ENCODE results near the gene TMEM132D. TPM values are rescaled to one million over a fixed set of nuclear protein-coding genes. Genes with fewer than 3 reads are reported as not detected.
"Not testable (repeated sequence)": the region's sequence is repeated elsewhere in the genome, so short reads cannot be mapped to it uniquely, and the experiment has no call there.

The TMEM132D gene
- total RNA-seq, 2 experiments from 2014 or later = not detected

- Histone ChIP-seq H3K9me2 (ENCODE audit: insufficient read depth, low read length) (no peaks in the 10 kb centered on the region), H3K9me3 (ENCODE audit: low read length) (no peaks in the 10 kb centered on the region), H3K27ac (ENCODE audit: low read depth, low read length, poor library complexity, severe bottlenecking) (no peak overlapping the region), H3K4me2 (ENCODE audit: low read length) (no peak overlapping the region), H2AFZ (ENCODE audit: low read length) (no peak overlapping the region), H3K79me2 (ENCODE audit: insufficient read depth, low read depth, low read length) (no peaks in the 10 kb centered on the region), H4K20me1 (ENCODE audit: insufficient read depth, low read length) (no peaks in the 10 kb centered on the region), H3K4me1 (ENCODE audit: insufficient read depth, low read length, poor library complexity, severe bottlenecking) (no peaks in the 10 kb centered on the region), H3K4me3 (ENCODE audit: low read depth, low read length, poor library complexity, severe bottlenecking) (no peak overlapping the region), H3K36me3 (ENCODE audit: insufficient read depth, low read length) (no peaks in the 10 kb centered on the region)
- TF ChIP-seq CTCF (conservative IDR thresholded peaks at IDR 0.05; ENCODE audit: low read length) = no peak
- no peak for TF ChIP-seq EZH2phosphoT487 (IDR thresholded peaks at IDR 0.05; ENCODE audit: borderline replicate concordance, low read depth, low read length)
- DNase-seq (ENCODE audit: low spot score) = no peak
- no TSS peak for BruUV-seq (replicated peaks)
- ChIA-PET CTCF (ENCODE audit: unreplicated experiment) (no interaction called here), POLR2A (no interaction called here)
- intact Hi-C loops (cut with micrococcal nuclease; ENCODE audit: unreplicated experiment) = no loop called here
Observed at GRCh38 chr12:129902371-129903091, 1.3 kb downstream of the TMEM132D start.

GRCh38 chr12:129901254-129901653 is 2.6 kb downstream of the TMEM132D start:
- POLR2A ChIA-PET = no interaction called here
- BruUV-seq (replicated peaks) = no TSS peak
- TF ChIP-seq EZH2phosphoT487 (IDR thresholded peaks at IDR 0.05; ENCODE audit: borderline replicate concordance, low read depth, low read length) = no peak
- TF ChIP-seq CTCF (conservative IDR thresholded peaks at IDR 0.05; ENCODE audit: low read length) = no peak

GRCh38 chr12:129900306-129900705 is 3.5 kb downstream of the TMEM132D start:
- H3K79me2 ChIP-seq (ENCODE audit: insufficient read depth, low read depth, low read length) = no peaks in the 10 kb centered on the region
- H3K36me3 ChIP-seq (ENCODE audit: insufficient read depth, low read length) = no peaks in the 10 kb centered on the region
- no peak overlapping the region for H3K4me3 ChIP-seq (ENCODE audit: low read depth, low read length, poor library complexity, severe bottlenecking)
- TF ChIP-seq CTCF (conservative IDR thresholded peaks at IDR 0.05; ENCODE audit: low read length) (no peak), EZH2phosphoT487 (IDR thresholded peaks at IDR 0.05; ENCODE audit: borderline replicate concordance, low read depth, low read length) (no peak)
- CTCF ChIA-PET (ENCODE audit: unreplicated experiment) = no interaction called here
- no peaks in the 10 kb centered on the region for H4K20me1 ChIP-seq (ENCODE audit: insufficient read depth, low read length)
- no peaks in the 10 kb centered on the region for H3K9me2 ChIP-seq (ENCODE audit: insufficient read depth, low read length)
- BruUV-seq (replicated peaks) = no TSS peak
- H3K27ac ChIP-seq (ENCODE audit: low read depth, low read length, poor library complexity, severe bottlenecking) = no peak overlapping the region
- intact Hi-C loops (cut with micrococcal nuclease; ENCODE audit: unreplicated experiment) = no loop called here
- H3K4me2 ChIP-seq (ENCODE audit: low read length) = no peak overlapping the region
- no peak overlapping the region for H2AFZ ChIP-seq (ENCODE audit: low read length)
- DNase-seq (ENCODE audit: low spot score) = no peak
- H3K4me1 ChIP-seq (ENCODE audit: insufficient read depth, low read length, poor library complexity, severe bottlenecking) = no peaks in the 10 kb centered on the region
- POLR2A ChIA-PET = no interaction called here
- no peaks in the 10 kb centered on the region for H3K9me3 ChIP-seq (ENCODE audit: low read length)

More at GRCh38 chr12:129901254-129901653, 2.6 kb downstream of the TMEM132D start:
- no peak for DNase-seq (ENCODE audit: low spot score)
- Histone ChIP-seq H2AFZ (ENCODE audit: low read length) (no peak overlapping the region), H3K79me2 (ENCODE audit: insufficient read depth, low read depth, low read length) (no peaks in the 10 kb centered on the region), H3K36me3 (ENCODE audit: insufficient read depth, low read length) (no peaks in the 10 kb centered on the region), H3K9me3 (ENCODE audit: low read length) (no peaks in the 10 kb centered on the region), H3K9me2 (ENCODE audit: insufficient read depth, low read length) (no peaks in the 10 kb centered on the region), H3K4me1 (ENCODE audit: insufficient read depth, low read length, poor library complexity, severe bottlenecking) (no peaks in the 10 kb centered on the region), H3K27ac (ENCODE audit: low read depth, low read length, poor library complexity, severe bottlenecking) (no peak overlapping the region), H3K4me2 (ENCODE audit: low read length) (no peak overlapping the region), H4K20me1 (ENCODE audit: insufficient read depth, low read length) (no peaks in the 10 kb centered on the region), H3K4me3 (ENCODE audit: low read depth, low read length, poor library complexity, severe bottlenecking) (no peak overlapping the region)
- intact Hi-C loops (cut with micrococcal nuclease; ENCODE audit: unreplicated experiment) = no loop called here
- CTCF ChIA-PET (ENCODE audit: unreplicated experiment) = no interaction called here

GRCh38 chr12:129899045-129899444 is 4.8 kb downstream of the TMEM132D start:
- CTCF ChIA-PET (ENCODE audit: unreplicated experiment) = not testable (repeated sequence)

More at GRCh38 chr12:129899045-129899444, 4.8 kb downstream of the TMEM132D start:
- H3K4me2 ChIP-seq (ENCODE audit: low read length); DNase-seq (ENCODE audit: low spot score); H3K4me3 ChIP-seq (ENCODE audit: low read depth, low read length, poor library complexity, severe bottlenecking); H3K9me3 ChIP-seq (ENCODE audit: low read length); H3K36me3 ChIP-seq (ENCODE audit: insufficient read depth, low read length); H3K4me1 ChIP-seq (ENCODE audit: insufficient read depth, low read length, poor library complexity, severe bottlenecking); H3K9me2 ChIP-seq (ENCODE audit: insufficient read depth, low read length); H3K27ac ChIP-seq (ENCODE audit: low read depth, low read length, poor library complexity, severe bottlenecking); intact Hi-C loops (cut with micrococcal nuclease; ENCODE audit: unreplicated experiment); BruUV-seq (replicated peaks); POLR2A ChIA-PET; H3K79me2 ChIP-seq (ENCODE audit: insufficient read depth, low read depth, low read length); H2AFZ ChIP-seq (ENCODE audit: low read length); H4K20me1 ChIP-seq (ENCODE audit: insufficient read depth, low read length): not testable (repeated sequence)

Measured in OCI-LY7 (cell line).